CD4-positive, alpha-beta T cell treated with Interleukin-17A for 1 hour (primary cell): ENCODE results near the gene IGF1R.

Source experiments
- DNase-seq: peaks from one replicate; pipeline ENCODE4 v3.0.0-alpha.2; 2020

The IGF1R gene

GRCh38 chr15:98755781-98756180 lies 107.4 kb downstream of the IGF1R start:
- no peak for DNase-seq

DNA sequence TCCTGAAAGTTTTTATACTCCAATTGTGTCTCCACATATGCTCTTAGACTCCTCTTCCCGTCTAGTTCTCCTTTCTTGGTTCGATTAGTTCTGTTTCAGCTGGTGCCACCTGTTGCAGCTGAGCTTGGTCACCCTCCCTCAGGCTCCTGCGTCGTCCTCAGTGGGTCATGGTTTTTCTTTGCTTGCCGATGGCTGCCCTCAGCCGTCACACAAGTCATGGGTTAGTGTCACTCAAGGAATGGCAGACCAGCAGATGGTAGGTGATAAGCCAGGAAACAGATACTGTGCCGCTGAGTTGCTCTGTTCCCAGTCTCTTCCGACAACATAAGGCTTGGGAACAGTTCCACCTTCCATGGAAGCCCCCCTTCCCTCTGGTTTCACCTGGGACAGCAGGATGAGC lies 109.9 kb downstream of the IGF1R start:
- DNase-seq = no peak

DNA sequence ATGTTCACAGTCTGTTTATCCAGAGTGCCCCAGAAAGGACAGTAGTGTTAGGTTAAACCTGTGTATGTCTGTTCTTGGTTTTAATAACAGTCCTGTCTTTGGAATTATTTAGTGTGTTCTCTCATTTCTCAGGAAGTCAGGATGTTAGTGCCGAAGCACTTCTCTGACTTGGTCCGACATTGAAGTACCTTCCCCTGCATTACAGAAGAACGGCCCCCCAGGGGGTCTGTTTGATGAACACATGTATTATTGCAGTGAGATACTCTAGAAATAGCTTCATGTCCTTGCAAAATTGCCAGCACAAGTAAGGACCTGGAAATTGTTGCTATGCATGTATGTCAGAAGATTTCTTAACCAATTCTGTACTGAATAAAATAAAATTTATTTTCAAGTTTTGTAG lies 110.9 kb downstream of the IGF1R start:
- no peak for DNase-seq

DNA sequence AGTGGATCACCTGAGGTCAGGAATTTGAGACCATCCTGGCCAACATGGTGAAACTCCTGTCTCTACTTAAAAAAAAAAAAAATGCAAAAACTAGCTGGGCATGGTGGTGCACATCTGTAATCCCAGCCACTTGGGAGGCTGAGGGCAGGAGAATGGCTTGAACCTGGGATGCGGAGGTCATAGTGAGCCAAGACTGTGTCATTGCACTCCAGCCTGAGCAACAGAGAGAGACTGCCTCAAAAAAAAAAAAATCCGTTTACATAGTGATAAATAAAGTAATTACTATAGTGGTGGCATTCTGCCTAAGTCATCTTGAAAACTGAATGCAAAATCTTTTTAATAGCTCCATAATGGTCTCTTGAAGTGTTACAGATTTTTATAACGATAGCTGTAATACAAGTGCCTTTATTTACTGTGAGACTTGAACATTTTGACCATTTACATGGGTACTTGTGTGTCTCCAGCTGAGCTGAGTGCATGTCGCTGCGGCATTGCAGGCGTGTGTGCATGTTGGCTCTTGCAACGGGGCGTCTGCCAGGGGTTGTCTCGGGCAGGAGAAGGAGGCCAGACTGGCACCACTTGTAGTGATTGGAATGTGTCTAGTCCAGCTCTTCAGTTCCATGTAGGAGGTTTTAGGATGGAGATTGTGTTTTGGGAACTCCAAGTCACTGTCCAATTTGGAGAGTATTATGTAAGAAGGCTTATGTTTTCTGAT lies 111.9 kb downstream of the IGF1R start:
- no peak for DNase-seq

- no peak for DNase-seq
Observed at GRCh38 chr15:98760975-98761374, 112.6 kb downstream of the IGF1R start.

DNA sequence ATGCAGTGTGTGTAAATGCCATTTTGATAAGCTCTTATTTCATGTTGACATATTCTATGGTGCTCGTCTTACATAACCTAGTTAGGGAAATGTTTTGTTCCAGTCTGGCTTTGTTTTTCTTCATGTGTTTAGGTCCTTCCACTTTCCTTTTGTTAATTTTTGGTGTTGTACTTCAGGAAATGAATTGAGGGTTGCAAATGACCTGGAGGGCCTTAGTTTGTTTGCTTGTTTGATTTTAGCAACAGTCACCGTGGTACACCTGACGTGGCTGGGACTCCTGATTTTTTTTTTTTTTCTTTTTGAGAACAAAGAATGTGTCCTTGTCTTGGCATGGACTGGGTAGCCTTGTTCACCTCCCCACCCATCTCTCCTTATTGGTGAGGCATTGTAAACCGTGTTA lies 114.8 kb downstream of the IGF1R start:
- DNase-seq = no peak

GRCh38 chr15:98764291-98764690 lies 116.0 kb downstream of the IGF1R start:
- no peak for DNase-seq

DNA sequence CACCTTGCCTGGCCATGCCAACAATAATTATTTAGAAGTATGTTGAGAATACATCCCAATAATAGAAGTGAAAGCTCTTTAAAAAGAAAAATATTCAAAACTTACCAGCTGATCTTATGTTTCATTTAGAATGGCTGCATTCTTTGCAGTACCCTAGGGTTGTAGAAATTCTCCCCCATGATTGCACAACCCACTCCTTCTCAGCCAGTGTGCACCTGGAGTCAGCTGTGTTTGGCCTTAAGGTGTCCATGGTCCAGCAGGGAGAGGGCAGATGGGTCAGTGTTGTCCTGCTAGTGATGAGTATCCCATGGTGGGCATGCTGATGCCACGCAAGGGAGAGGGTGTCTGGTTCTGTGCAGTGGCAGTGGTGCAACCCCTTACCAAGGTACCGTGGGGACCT lies 117.3 kb downstream of the IGF1R start:
- no peak for DNase-seq

GRCh38 chr15:98767692-98768091 lies 119.4 kb downstream of the IGF1R start:
- DNase-seq = no peak

DNA sequence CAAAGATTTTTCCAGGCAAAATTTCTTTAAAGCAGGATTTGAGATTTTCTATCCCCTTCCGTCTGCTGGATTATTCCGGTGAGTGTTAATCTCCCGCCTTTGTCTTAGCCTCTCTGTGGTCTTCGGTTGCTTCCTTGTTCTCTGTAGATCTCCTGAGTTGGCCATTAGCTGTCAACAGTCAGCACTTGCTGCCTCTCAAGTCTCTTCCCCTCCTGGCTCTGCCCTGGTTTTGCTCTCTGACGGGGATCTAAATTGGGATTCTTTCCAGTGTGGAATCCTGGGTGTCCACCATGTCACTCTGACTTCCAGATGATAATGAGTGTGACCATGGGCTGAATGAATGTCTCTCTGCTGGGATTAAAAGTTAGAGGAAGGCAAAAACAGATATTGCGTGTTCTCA lies 121.5 kb downstream of the IGF1R start:
- DNase-seq = no peak

- no peak for DNase-seq
Observed at GRCh38 chr15:98770984-98771383, 122.6 kb downstream of the IGF1R start.

DNA sequence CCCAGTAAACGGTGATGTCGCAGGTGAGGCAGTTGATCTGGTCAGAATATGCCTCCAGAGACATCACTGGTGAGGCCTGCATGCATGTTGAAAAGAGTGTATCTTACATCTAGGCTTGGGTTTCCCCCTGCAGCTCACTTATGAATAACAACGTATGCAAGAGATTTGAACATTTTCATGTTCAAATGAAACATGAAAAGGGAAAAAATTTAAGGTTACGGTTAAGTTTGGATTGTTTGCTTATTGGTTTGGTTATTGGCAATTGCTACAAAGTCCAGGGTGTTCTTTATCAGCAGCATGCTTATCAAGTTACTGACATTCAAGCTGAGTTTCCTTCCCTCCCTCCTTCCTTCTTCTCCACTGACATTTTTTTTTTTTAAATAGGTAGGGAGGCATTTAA lies 123.2 kb downstream of the IGF1R start:
- DNase-seq = no peak

- DNase-seq = no peak
Observed at GRCh38 chr15:98772895-98773294, 124.6 kb downstream of the IGF1R start.

GRCh38 chr15:98773616-98774015 lies 125.3 kb downstream of the IGF1R start:
- DNase-seq = no peak

- no peak for DNase-seq
Observed at GRCh38 chr15:98774756-98775497, 126.6 kb downstream of the IGF1R start.

- no peak for DNase-seq
Observed at GRCh38 chr15:98775498-98776230, 127.3 kb downstream of the IGF1R start.

- DNase-seq = peak; percentile 2
Observed at GRCh38 chr15:98776607-98777281, 128.4 kb downstream of the IGF1R start.

GRCh38 chr15:98777426-98777825 lies 129.1 kb downstream of the IGF1R start:
- DNase-seq = no peak

- no peak for DNase-seq
Observed at GRCh38 chr15:98778263-98778959, 130.1 kb downstream of the IGF1R start.

DNA sequence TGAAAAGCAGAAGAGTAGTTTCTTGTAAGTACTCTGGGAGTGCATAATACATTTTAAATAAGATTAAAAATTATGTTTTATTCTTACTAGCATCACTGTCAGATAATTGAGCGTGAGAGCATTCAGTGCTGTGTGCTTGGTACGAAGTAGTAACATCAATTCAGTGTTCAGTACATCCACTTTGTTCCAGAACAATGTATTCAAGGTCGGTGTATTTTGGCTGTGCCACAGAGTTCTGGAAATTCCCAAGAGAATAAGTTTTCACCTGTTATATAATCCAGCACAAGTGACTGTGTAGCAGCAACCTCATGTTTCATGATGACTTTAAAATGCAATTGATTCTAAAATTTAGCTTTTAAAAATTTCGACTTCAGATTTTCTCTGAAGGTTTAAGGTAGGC lies 130.6 kb downstream of the IGF1R start:
- DNase-seq = no peak

GRCh38 chr15:98779463-98780071 lies 131.2 kb downstream of the IGF1R start:
- peak; percentile 69 for DNase-seq

DNA sequence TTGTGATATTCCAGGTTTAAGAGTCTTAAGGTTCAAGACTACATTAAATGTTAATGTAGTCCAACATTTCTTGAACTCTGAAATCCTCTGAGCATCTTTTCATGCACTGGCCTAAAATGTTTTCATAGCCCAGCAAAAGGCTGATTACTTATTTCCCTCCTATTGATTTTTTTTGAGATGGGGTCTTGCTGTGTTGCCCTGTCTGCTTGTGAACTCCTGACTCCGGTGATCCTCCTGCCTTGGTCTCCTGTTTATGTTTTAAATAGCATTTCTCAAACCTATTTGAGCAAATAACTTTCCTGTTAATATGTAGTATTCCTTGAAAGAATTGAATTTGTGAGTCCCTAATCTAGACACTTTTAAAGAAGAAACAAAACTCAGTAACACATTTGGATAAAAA lies 133.5 kb downstream of the IGF1R start:
- DNase-seq = no peak
